HCT116 (cell line): ENCODE data around the gene KLHL25.

Experiments
- CEBPB ChIP-seq: IDR thresholded peaks from 2 replicates; pipeline ENCODE4 v1.6.1; 2012; ENCODE audit warnings: low read depth
- ELF1 ChIP-seq: IDR thresholded peaks from 2 replicates; pipeline ENCODE4 v1.6.1; 2012; ENCODE audit warnings: low read depth, borderline replicate concordance
- EZH2 ChIP-seq: fragments of 200-600 bp; sonication (generic); IDR thresholded peaks from 2 replicates; pipeline ENCODE4 v1.6.1; 2017; ENCODE audit warnings: antibody characterized with exemption, mixed run types
- FOSL1 ChIP-seq: IDR thresholded peaks from 2 replicates; pipeline ENCODE4 v1.6.1; 2012; ENCODE audit warnings: low read depth
- POLR2A ChIP-seq: IDR thresholded peaks from 2 replicates; pipeline ENCODE4 v1.7.0; 2011; ENCODE audit warnings: borderline replicate concordance; ENCODE audit not compliant: insufficient read depth, insufficient read length; ENCODE audit errors: extremely low read depth
- POLR2AphosphoS5 ChIP-seq: IDR thresholded peaks from 2 replicates; pipeline ENCODE4 v1.6.1; 2011; ENCODE audit warnings: mild to moderate bottlenecking, low read depth, low read length, moderate library complexity
- SP1 ChIP-seq: IDR thresholded peaks from 2 replicates; pipeline ENCODE4 v1.6.1; 2012; ENCODE audit warnings: low read depth
- YY1 ChIP-seq: IDR thresholded peaks from 2 replicates; pipeline ENCODE4 v1.6.1; 2011; ENCODE audit warnings: low read length, low read depth, moderate library complexity, mild to moderate bottlenecking; ENCODE audit not compliant: insufficient replicate concordance; ENCODE audit errors: extremely low read depth
- TF ChIP-seq, protein P1 (sequence below), 3 experiments: fragments of 200-600 bp in 1 of 3; sonication (generic) in 1 of 3; IDR thresholded peaks in 2 of 3; conservative IDR thresholded peaks in 1 of 3; 2 replicates each; pipeline ENCODE4 v1.5.1; 2012 to 2017; ENCODE audit warnings: low read depth in 2 of 3, low read length in 2 of 3, antibody characterized with exemption in 1 of 3, borderline replicate concordance in 1 of 3, control low read depth in 1 of 3, mild to moderate bottlenecking in 1 of 3, mixed read lengths in 1 of 3, mixed run types in 1 of 3, moderate library complexity in 1 of 3; ENCODE audit not compliant: insufficient read depth in 1 of 3
- TF ChIP-seq, protein P2 (sequence below): IDR thresholded peaks from 2 replicates; pipeline ENCODE4 v1.6.1; 2011; ENCODE audit warnings: mild to moderate bottlenecking, low read length, moderate library complexity; ENCODE audit not compliant: insufficient replicate concordance; ENCODE audit errors: extremely low read depth
- TF ChIP-seq, protein P3 (sequence below): IDR thresholded peaks from 2 replicates; pipeline ENCODE4 v1.6.1; 2012
- TF ChIP-seq, protein P4 (sequence below): IDR thresholded peaks from 2 replicates; pipeline ENCODE4 v1.6.1; 2012

DNA sequence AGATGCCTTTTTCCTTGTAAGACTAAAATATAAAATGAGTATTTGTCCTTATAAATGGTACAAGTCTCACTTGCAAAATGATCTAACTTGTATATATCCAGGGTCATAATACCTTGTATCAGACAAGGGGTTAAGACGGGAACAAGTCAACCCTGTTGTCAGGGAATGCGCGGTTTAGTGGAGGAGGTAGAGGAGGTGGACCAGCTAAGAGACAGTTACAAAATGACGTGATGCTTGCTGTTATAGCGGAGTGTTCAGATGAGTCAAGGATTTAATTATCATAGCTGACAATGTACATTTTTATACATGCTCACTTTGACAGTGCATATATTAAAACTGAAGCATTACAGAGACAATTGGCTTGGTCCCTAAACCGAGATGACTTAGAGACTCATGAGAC, 26.8 kb upstream of the KLHL25 start:
- TF ChIP-seq, protein P1, sequence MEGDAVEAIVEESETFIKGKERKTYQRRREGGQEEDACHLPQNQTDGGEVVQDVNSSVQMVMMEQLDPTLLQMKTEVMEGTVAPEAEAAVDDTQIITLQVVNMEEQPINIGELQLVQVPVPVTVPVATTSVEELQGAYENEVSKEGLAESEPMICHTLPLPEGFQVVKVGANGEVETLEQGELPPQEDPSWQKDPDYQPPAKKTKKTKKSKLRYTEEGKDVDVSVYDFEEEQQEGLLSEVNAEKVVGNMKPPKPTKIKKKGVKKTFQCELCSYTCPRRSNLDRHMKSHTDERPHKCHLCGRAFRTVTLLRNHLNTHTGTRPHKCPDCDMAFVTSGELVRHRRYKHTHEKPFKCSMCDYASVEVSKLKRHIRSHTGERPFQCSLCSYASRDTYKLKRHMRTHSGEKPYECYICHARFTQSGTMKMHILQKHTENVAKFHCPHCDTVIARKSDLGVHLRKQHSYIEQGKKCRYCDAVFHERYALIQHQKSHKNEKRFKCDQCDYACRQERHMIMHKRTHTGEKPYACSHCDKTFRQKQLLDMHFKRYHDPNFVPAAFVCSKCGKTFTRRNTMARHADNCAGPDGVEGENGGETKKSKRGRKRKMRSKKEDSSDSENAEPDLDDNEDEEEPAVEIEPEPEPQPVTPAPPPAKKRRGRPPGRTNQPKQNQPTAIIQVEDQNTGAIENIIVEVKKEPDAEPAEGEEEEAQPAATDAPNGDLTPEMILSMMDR (IDR thresholded peaks at IDR 0.05 in 2 of 3, conservative IDR thresholded peaks at IDR 0.05 in 1 of 3; ENCODE audit: borderline replicate concordance in 1 of 3, insufficient read depth in 1 of 3, low read depth in 2 of 3, low read length in 2 of 3) = no peak
- TF ChIP-seq POLR2A (no peak), SP1 (no peak), CEBPB (no peak), ELF1 (no peak), FOSL1 (no peak), POLR2AphosphoS5 (no peak), YY1 (no peak), EZH2 (no peak)
- TF ChIP-seq, protein P2, sequence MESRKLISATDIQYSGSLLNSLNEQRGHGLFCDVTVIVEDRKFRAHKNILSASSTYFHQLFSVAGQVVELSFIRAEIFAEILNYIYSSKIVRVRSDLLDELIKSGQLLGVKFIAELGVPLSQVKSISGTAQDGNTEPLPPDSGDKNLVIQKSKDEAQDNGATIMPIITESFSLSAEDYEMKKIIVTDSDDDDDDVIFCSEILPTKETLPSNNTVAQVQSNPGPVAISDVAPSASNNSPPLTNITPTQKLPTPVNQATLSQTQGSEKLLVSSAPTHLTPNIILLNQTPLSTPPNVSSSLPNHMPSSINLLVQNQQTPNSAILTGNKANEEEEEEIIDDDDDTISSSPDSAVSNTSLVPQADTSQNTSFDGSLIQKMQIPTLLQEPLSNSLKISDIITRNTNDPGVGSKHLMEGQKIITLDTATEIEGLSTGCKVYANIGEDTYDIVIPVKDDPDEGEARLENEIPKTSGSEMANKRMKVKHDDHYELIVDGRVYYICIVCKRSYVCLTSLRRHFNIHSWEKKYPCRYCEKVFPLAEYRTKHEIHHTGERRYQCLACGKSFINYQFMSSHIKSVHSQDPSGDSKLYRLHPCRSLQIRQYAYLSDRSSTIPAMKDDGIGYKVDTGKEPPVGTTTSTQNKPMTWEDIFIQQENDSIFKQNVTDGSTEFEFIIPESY = no peak
- TF ChIP-seq, protein P3, sequence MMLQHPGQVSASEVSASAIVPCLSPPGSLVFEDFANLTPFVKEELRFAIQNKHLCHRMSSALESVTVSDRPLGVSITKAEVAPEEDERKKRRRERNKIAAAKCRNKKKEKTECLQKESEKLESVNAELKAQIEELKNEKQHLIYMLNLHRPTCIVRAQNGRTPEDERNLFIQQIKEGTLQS = no peak
- TF ChIP-seq, protein P4, sequence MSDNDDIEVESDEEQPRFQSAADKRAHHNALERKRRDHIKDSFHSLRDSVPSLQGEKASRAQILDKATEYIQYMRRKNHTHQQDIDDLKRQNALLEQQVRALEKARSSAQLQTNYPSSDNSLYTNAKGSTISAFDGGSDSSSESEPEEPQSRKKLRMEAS = no peak
